IMR-90 (cell line): Measurements from ENCODE around the gene DBI. TPM values are rescaled to one million over a fixed set of nuclear protein-coding genes. Genes with fewer than 3 reads are reported as not detected.

Source experiments
- ATAC-seq: fragments of 200-7000 bp; cut with Tn5 transposase; 2 replicates; pipeline ENCODE4 v1.9.1; 2020; ENCODE audit warnings: low read depth, mild to moderate bottlenecking, moderate library complexity
- BruUV-seq: library from RNA; stranded (reverse); fragments of 400-500 nt; replicated peaks from 2 replicates; lab custom pipeline; 2021; lab: Mats Ljungman, UMichigan
- CTCF ChIA-PET: fragments of 300-600 bp; formaldehyde crosslinking; extraction: SDS; loops from one replicate; lab custom pipeline; 2021; ENCODE audit warnings: antibody characterized with exemption; lab: Yijun Ruan, JAX
- POLR2A ChIA-PET: fragments of 300-600 bp; sonication (Branson Sonifier 250); formaldehyde crosslinking; loops from one replicate; lab custom pipeline; 2022; ENCODE audit warnings: antibody characterized with exemption; ENCODE audit not compliant: unreplicated experiment; lab: Charles Lee
- DNase-seq: peaks from one replicate; pipeline ENCODE4 v3.0.0; 2013
- H2AFZ ChIP-seq: replicated peaks from 2 replicates; pipeline ENCODE3; 2013; ENCODE audit warnings: low read length, mild to moderate bottlenecking; ENCODE audit not compliant: poor library complexity
- H2AK5ac ChIP-seq: 2 replicates; pipeline ENCODE4 v1.6.1; 2013; ENCODE audit warnings: low read depth, low read length, inconsistent platforms
- H2AK9ac ChIP-seq: replicated peaks from 2 replicates; pipeline ENCODE3; 2013; ENCODE audit warnings: mild to moderate bottlenecking, low read depth, low read length, moderate library complexity; ENCODE audit not compliant: poor library complexity
- H2BK120ac ChIP-seq: 2 replicates; pipeline ENCODE4 v1.6.1; 2013; ENCODE audit warnings: low read depth, low read length, inconsistent platforms
- H2BK15ac ChIP-seq: 3 replicates; pipeline ENCODE4 v1.6.1; 2013; ENCODE audit warnings: low read depth, low read length, inconsistent platforms
- H2BK20ac ChIP-seq: 2 replicates; pipeline ENCODE4 v1.6.1; 2013; ENCODE audit warnings: low read depth, mild to moderate bottlenecking, inconsistent platforms, low read length, moderate library complexity
- H2BK5ac ChIP-seq: 2 replicates; pipeline ENCODE4 v1.6.1; 2013; ENCODE audit warnings: mild to moderate bottlenecking, low read depth, low read length, inconsistent platforms; ENCODE audit not compliant: poor library complexity, severe bottlenecking
- H3K14ac ChIP-seq: replicated peaks from 2 replicates; pipeline ENCODE4 v1.6.1; 2013; ENCODE audit warnings: low read depth, low read length, inconsistent platforms
- H3K18ac ChIP-seq: 2 replicates; pipeline ENCODE4 v1.6.1; 2013; ENCODE audit warnings: low read depth, low read length, control low read depth
- H3K23ac ChIP-seq: 2 replicates; pipeline ENCODE4 v1.6.1; 2013; ENCODE audit warnings: low read depth, low read length, inconsistent platforms
- H3K27ac ChIP-seq: 2 replicates; pipeline ENCODE4 v1.5.1; 2013; ENCODE audit warnings: mild to moderate bottlenecking, control low read depth, low read length; ENCODE audit not compliant: insufficient read depth
- H3K27me3 ChIP-seq: 2 replicates; pipeline ENCODE4 v1.6.1; 2013; ENCODE audit warnings: low read length; ENCODE audit not compliant: control insufficient read depth, insufficient read depth
- H3K36me3 ChIP-seq: 2 replicates; pipeline ENCODE4 v1.6.1; 2013; ENCODE audit warnings: low read length, mixed read lengths; ENCODE audit not compliant: control insufficient read depth, insufficient read depth
- H3K4ac ChIP-seq: 2 replicates; pipeline ENCODE4 v1.6.1; 2013; ENCODE audit warnings: low read depth, low read length, inconsistent platforms
- H3K4me1 ChIP-seq: 2 replicates; pipeline ENCODE4 v1.6.1; 2013; ENCODE audit warnings: low read length, mixed read lengths; ENCODE audit not compliant: control insufficient read depth, insufficient read depth
- H3K4me2 ChIP-seq: 2 replicates; pipeline ENCODE4 v1.6.1; 2013; ENCODE audit warnings: low read depth, mild to moderate bottlenecking, control low read depth, low read length, moderate library complexity
- H3K4me3 ChIP-seq: 2 replicates; pipeline ENCODE4 v1.5.1; 2013; ENCODE audit warnings: low read depth, mild to moderate bottlenecking, control low read depth, low read length, moderate library complexity; ENCODE audit not compliant: insufficient read depth
- H3K56ac ChIP-seq: 2 replicates; pipeline ENCODE4 v1.6.1; 2013; ENCODE audit warnings: low read length, inconsistent platforms; ENCODE audit not compliant: insufficient read depth; ENCODE audit errors: extremely low read depth
- H3K79me1 ChIP-seq, 2 experiments: 2 replicates each; pipeline ENCODE4 v1.6.1; 2013; ENCODE audit warnings: low read length in 2 of 2, inconsistent platforms in 1 of 2, low read depth in 1 of 2
- H3K9ac ChIP-seq: 2 replicates; pipeline ENCODE4 v1.6.1; 2013; ENCODE audit warnings: low read depth, low read length, control low read depth
- H3K9me1 ChIP-seq: 2 replicates; pipeline ENCODE4 v1.6.1; 2013; ENCODE audit warnings: low read length, inconsistent platforms; ENCODE audit not compliant: insufficient read depth
- H3K9me3 ChIP-seq: 2 replicates; pipeline ENCODE4 v1.6.1; 2013; ENCODE audit warnings: low read length; ENCODE audit not compliant: control insufficient read depth, insufficient read depth
- H4K20me1 ChIP-seq: 2 replicates; pipeline ENCODE4 v1.6.1; 2013; ENCODE audit warnings: low read length, inconsistent platforms; ENCODE audit not compliant: insufficient read depth
- H4K5ac ChIP-seq: 2 replicates; pipeline ENCODE4 v1.6.1; 2013; ENCODE audit warnings: mild to moderate bottlenecking, low read depth, low read length, control low read depth
- H4K8ac ChIP-seq, 2 experiments: 2 replicates each; pipeline ENCODE4 v1.6.1; 2013; ENCODE audit warnings: low read depth in 2 of 2, low read length in 2 of 2, control low read depth in 1 of 2, inconsistent platforms in 1 of 2
- H4K91ac ChIP-seq: 2 replicates; pipeline ENCODE4 v1.6.1; 2013; ENCODE audit warnings: low read depth, low read length, inconsistent platforms; ENCODE audit not compliant: insufficient read depth
- MAFK ChIP-seq: IDR thresholded peaks from 2 replicates; pipeline ENCODE4 v1.6.1; 2012; ENCODE audit warnings: low read depth, low read length, improper control_type of control experiment
- SMC3 ChIP-seq: fragments of 150-350 bp; IDR thresholded peaks from 2 replicates; pipeline ENCODE4 v1.6.1; 2016; ENCODE audit warnings: low read depth, mild to moderate bottlenecking, antibody characterized with exemption, low read length, moderate library complexity
- WGBS, 2 experiments: methylation state at CpG; one replicate each; pipeline versions ENCODE4 v1.1.5 to v1.1.7; 2013; ENCODE audit warnings: missing lambda C conversion rate in 2 of 2; ENCODE audit not compliant: insufficient read length in 1 of 2; ENCODE audit errors: extremely low coverage in 2 of 2; 5-methylcytosine and 5-hydroxymethylcytosine counted together
- dilution Hi-C: fragments of 300-500 bp; cut with HindIII; formaldehyde crosslinking; loops from one replicate; pipeline ENCODE4 v1.14.3; 2018; ENCODE audit warnings: low sequenced_read_pairs; ENCODE audit not compliant: unreplicated experiment
- in situ Hi-C: fragments of 300-500 bp; cut with MboI; formaldehyde crosslinking; loops from 3 replicates; pipeline ENCODE4 v1.14.3; 2019; ENCODE audit warnings: low sequenced_read_pairs, inconsistent platforms, mixed read lengths
- intact Hi-C: fragments of 100-400 bp; cut with micrococcal nuclease; formaldehyde crosslinking; loops from 2 replicates; pipeline ENCODE4 v1.10.0; 2022
- polyA plus RNA-seq, 3 experiments: library from polyadenylated mRNA; depleted of rRNA; stranded (reverse); fragments of >200 nt; gene quantifications; 2 replicates each; pipeline ENCODE4 v1.2.3, GENCODE V29; 2012; ENCODE audit warnings: low replicate concordance in 1 of 3
- total RNA-seq: library from RNA; depleted of rRNA; stranded (reverse); fragments of >200 nt; gene quantifications from 2 replicates; pipeline ENCODE4 v1.2.3, GENCODE V29; 2012

DBI gene
- total and polyA plus RNA-seq, 2 of the 4 experiments (the other 2 are of a cell fraction), result 42.5 to 278 TPM

- ATAC-seq, result no peak
- no peaks in the 10 kb centered on the region for H3K9me3 ChIP-seq
- no peaks in the 10 kb centered on the region for H3K4me1 ChIP-seq
- no peak overlapping the region for H4K91ac ChIP-seq
- H2BK5ac ChIP-seq, result no peak overlapping the region
- intact Hi-C loops (no loop called here), in situ Hi-C loops (no loop called here), dilution Hi-C loops (no loop called here)
- H3K4me2 ChIP-seq, result no peak overlapping the region
- H2AK5ac ChIP-seq, result no peak overlapping the region
- H3K4ac ChIP-seq, result no peak overlapping the region
- H3K27me3 ChIP-seq, result no peaks in the 10 kb centered on the region
- H2AFZ ChIP-seq, result no peak overlapping the region
- no peak overlapping the region for H3K27ac ChIP-seq
- no peak overlapping the region for H3K4me3 ChIP-seq
- no peak overlapping the region for H3K9ac ChIP-seq
- H3K14ac ChIP-seq, result no peak overlapping the region
- H2BK120ac ChIP-seq, result no peak overlapping the region
- H3K79me1 ChIP-seq, result no peaks in the 10 kb centered on the region
- no peaks in the 10 kb centered on the region for H3K9me1 ChIP-seq
- no peak overlapping the region for H2AK9ac ChIP-seq
- H4K8ac ChIP-seq, result no peak overlapping the region
- no CpG with 5 or more reads among the region's 1 CpG for WGBS, 2 experiments
- H2BK20ac ChIP-seq, result no peak overlapping the region
- DNase-seq, result no peak
- CTCF ChIA-PET, result no interaction called here
- TF ChIP-seq SMC3, result no peak
- peak; percentile 99 for TF ChIP-seq MAFK
- H3K18ac ChIP-seq, result no peak overlapping the region
- H2BK15ac ChIP-seq, result no peak overlapping the region
- H4K5ac ChIP-seq, result no peak overlapping the region
- POLR2A ChIA-PET, result no interaction called here
- no peaks in the 10 kb centered on the region for H4K20me1 ChIP-seq
- no peaks in the 10 kb centered on the region for H3K36me3 ChIP-seq
- no peak overlapping the region for H3K23ac ChIP-seq
- no peak overlapping the region for H3K56ac ChIP-seq
- no TSS peak for BruUV-seq
Measured at GRCh38 chr2:119317554-119317953, 49.2 kb upstream of the DBI start.
